ENCODE measurements around the gene GAL3ST1. TPM values are rescaled to one million over a fixed set of nuclear protein-coding genes. Genes with fewer than 3 reads are reported as not detected.

GAL3ST1 gene, protein sequence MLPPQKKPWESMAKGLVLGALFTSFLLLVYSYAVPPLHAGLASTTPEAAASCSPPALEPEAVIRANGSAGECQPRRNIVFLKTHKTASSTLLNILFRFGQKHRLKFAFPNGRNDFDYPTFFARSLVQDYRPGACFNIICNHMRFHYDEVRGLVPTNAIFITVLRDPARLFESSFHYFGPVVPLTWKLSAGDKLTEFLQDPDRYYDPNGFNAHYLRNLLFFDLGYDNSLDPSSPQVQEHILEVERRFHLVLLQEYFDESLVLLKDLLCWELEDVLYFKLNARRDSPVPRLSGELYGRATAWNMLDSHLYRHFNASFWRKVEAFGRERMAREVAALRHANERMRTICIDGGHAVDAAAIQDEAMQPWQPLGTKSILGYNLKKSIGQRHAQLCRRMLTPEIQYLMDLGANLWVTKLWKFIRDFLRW
- total RNA-seq, result 0.23 and 0.39 TPM in 2 replicates

GRCh38 chr22:30574095-30574981, at the start of gene GAL3ST1:
Gene GAL3ST1 (minus strand): TSS chr22:30574665. CDS start chr22:30557392, 17,273 bp downstream.

DNA sequence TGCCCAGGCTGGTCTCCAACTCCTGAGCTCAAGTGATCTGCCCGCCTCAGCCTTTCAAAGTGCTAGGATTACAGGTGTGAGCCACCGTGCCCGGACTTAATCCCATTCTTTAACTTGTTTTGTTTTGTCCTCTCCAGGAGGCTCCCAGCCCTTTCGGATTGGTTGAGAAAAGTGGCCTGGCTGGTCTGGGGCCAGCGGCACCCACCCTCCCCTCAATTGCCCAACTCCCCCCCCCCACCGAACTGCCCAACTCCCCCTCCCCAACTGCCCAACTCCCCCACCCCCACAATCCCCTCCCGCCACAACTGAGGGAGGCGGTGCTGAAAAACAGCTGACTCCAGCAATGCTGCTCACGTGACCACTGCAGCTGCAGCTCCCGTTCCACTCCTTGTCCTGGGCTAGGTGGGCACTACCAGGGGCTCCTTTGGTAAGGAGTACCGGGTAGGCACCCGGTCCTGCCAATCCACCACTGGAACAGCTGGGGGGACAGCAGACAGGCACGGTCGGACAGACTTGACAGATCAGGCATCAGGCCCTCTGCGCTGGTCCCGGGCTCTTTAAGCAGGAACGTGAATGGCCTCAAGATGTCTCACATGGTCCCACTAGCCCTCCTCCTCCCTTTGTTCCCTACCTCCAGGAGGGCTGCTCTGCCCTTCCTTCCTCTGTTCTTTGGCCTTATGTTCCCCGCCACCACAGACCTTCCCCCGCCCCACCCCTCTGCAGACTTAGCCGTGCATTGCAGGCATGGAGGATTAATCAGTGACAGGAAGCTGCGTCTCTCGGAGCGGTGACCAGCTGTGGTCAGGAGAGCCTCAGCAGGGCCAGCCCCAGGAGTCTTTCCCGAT, 32.2 kb upstream of the GAL3ST1 start, which contains the start of gene TCN2:
Gene TCN2, plus strand, starts transcription at position 720 of the 845 bp plus-strand sequence. CDS start 158 bp downstream, outside the sequence.

GRCh38 chr22:30591588-30592359, 17.3 kb upstream of the GAL3ST1 start, which contains the start of gene PES1:
Gene PES1 (minus strand): TSS chr22:30591910. CDS start chr22:30591833, 77 bp downstream.

GRCh38 chr22:30546616-30547015, 27.8 kb downstream of the GAL3ST1 start, which contains the start of gene SEC14L6:
Gene SEC14L6 (minus strand): TSS chr22:30546741. CDS start chr22:30546682, 59 bp downstream.

Other genes with a start within 250 kb of the GAL3ST1 start
- 13.7 and 14.1 TPM in 2 replicates for gene TBC1D10A, start 247.7 kb downstream of the GAL3ST1 start, total RNA-seq
- 29.3 and 39.6 TPM in 2 replicates for gene SF3A1, start 217.8 kb downstream of the GAL3ST1 start, total RNA-seq
- gene CCDC157, start 217.7 kb downstream of the GAL3ST1 start, total RNA-seq, result 1.8 and 2.2 TPM in 2 replicates
- gene RNF215, start 187.3 kb downstream of the GAL3ST1 start, total RNA-seq, result 30.5 and 42.6 TPM in 2 replicates
- 12.7 and 15.9 TPM in 2 replicates for gene SEC14L2, start 177.6 kb downstream of the GAL3ST1 start, total RNA-seq
- 5.4 and 10.4 TPM in 2 replicates for gene MTFP1, start 148.9 kb downstream of the GAL3ST1 start, total RNA-seq
- gene SEC14L3, start 102.6 kb downstream of the GAL3ST1 start, total RNA-seq, result not detected in 2 replicates
- gene SEC14L4, start 69.0 kb downstream of the GAL3ST1 start, total RNA-seq, result 0.07 and 0.13 TPM in 2 replicates
- gene SEC14L6, start 27.9 kb downstream of the GAL3ST1 start, total RNA-seq, result 0.20 and 0.40 TPM in 2 replicates
- 72.5 and 83.5 TPM in 2 replicates for gene PES1, start 17.2 kb upstream of the GAL3ST1 start, total RNA-seq
- gene TCN2, start 32.5 kb upstream of the GAL3ST1 start, total RNA-seq, result 5.5 and 7.4 TPM in 2 replicates
- 16.5 and 20.5 TPM in 2 replicates for gene SLC35E4, start 61.1 kb upstream of the GAL3ST1 start, total RNA-seq
- gene DUSP18, start 93.2 kb upstream of the GAL3ST1 start, total RNA-seq, result 10.0 and 10.4 TPM in 2 replicates
- gene OSBP2, start 120.2 kb upstream of the GAL3ST1 start, total RNA-seq, result 2.2 and 2.4 TPM in 2 replicates

Data from smooth muscle cell of the pulmonary artery (primary cell).